Panc1 (cell line): ENCODE results near the gene DOK6. TPM values are rescaled to one million over a fixed set of nuclear protein-coding genes. Genes with fewer than 3 reads are reported as not detected.

Source experiments
- ATAC-seq: fragments of 200-7000 bp; cut with Tn5 transposase; 2 replicates; pipeline ENCODE4 v1.9.1; 2020; ENCODE audit warnings: mild to moderate bottlenecking, moderate library complexity
- BruUV-seq: library from RNA; stranded (reverse); fragments of 400-500 nt; replicated peaks from 2 replicates; lab custom pipeline; 2021; lab: Mats Ljungman, UMichigan
- CTCF ChIA-PET: fragments of 300-600 bp; sonication (Branson Sonifier 250); formaldehyde crosslinking; loops from one replicate; lab custom pipeline; 2022; ENCODE audit warnings: antibody characterized with exemption; lab: Charles Lee
- POLR2A ChIA-PET: fragments of 300-600 bp; sonication (Branson Sonifier 250); formaldehyde crosslinking; loops from one replicate; lab custom pipeline; 2022; ENCODE audit warnings: antibody characterized with exemption; lab: Charles Lee
- DNase-seq: peaks from one replicate; pipeline ENCODE4 v3.0.0-alpha.2; 2010; ENCODE audit warnings: low read depth, low spot score
- H3K27ac ChIP-seq: 2 replicates; pipeline ENCODE4 v1.5.1; 2011; ENCODE audit warnings: mild to moderate bottlenecking, low read length, inconsistent platforms
- H3K27me3 ChIP-seq: fragments of 200-500 bp; sonication (Bioruptor generic); 2 replicates; pipeline ENCODE4 v1.6.0; 2014; ENCODE audit warnings: low read length, inconsistent platforms; ENCODE audit not compliant: control insufficient read depth, insufficient read depth
- H3K36me3 ChIP-seq: fragments of 200-500 bp; sonication (Bioruptor generic); 2 replicates; pipeline ENCODE4 v1.5.1; 2014; ENCODE audit warnings: inconsistent platforms, mild to moderate bottlenecking, low read length, moderate library complexity; ENCODE audit not compliant: control insufficient read depth, insufficient read depth
- H3K4me1 ChIP-seq: 2 replicates; pipeline ENCODE4 v1.5.1; 2011; ENCODE audit warnings: inconsistent platforms, mild to moderate bottlenecking, low read length, moderate library complexity; ENCODE audit not compliant: control insufficient read depth, insufficient read depth
- H3K4me3 ChIP-seq, 2 experiments: 2 replicates each; pipeline ENCODE4 v1.5.1; 2011 to 2012; ENCODE audit warnings: low read depth in 2 of 2, low read length in 2 of 2, mild to moderate bottlenecking in 2 of 2, inconsistent platforms in 1 of 2, moderate library complexity in 1 of 2
- H3K9me3 ChIP-seq: fragments of 200-500 bp; sonication (Bioruptor generic); 2 replicates; pipeline ENCODE4 v1.5.1; 2014; ENCODE audit warnings: low read depth, mild to moderate bottlenecking, inconsistent platforms, low read length, moderate library complexity; ENCODE audit not compliant: control insufficient read depth, insufficient read depth
- POLR2AphosphoS5 ChIP-seq: IDR thresholded peaks from 2 replicates; pipeline ENCODE4 v1.6.1; 2012; ENCODE audit warnings: mild to moderate bottlenecking, low read depth, low read length, moderate library complexity
- SIN3A ChIP-seq: IDR thresholded peaks from 2 replicates; pipeline ENCODE4 v1.6.1; 2012; ENCODE audit warnings: low read depth, mild to moderate bottlenecking, low read length, moderate library complexity, borderline replicate concordance; ENCODE audit not compliant: insufficient read depth
- TCF7L2 ChIP-seq: IDR thresholded peaks from 2 replicates; pipeline ENCODE4 v1.6.1; 2011; ENCODE audit warnings: mild to moderate bottlenecking, low read depth, low read length, inconsistent platforms
- in situ Hi-C: cut with HindIII; loops from 2 replicates; pipeline ENCODE4 v1.10.0; 2016; ENCODE audit warnings: low sequenced_read_pairs, low pct_unique_long_range_greater_than_20kb
- intact Hi-C: fragments of 100-400 bp; cut with micrococcal nuclease; formaldehyde crosslinking; loops from one replicate; pipeline ENCODE4 v1.10.0; 2022; ENCODE audit not compliant: unreplicated experiment
- total RNA-seq: library from RNA; stranded (reverse); gene quantifications from one replicate; pipeline ENCODE4 v1.2.1, GENCODE V29; 2021; ENCODE audit not compliant: unreplicated experiment
- TF ChIP-seq, protein P1 (sequence below), 2 experiments: IDR thresholded peaks; 2 replicates each; pipeline ENCODE4 v1.6.1; 2011 to 2012; ENCODE audit warnings: low read depth in 2 of 2, control low read depth in 1 of 2, low read length in 1 of 2, mild to moderate bottlenecking in 1 of 2, moderate library complexity in 1 of 2; ENCODE audit not compliant: insufficient read depth in 1 of 2
- TF ChIP-seq, protein P2 (sequence below): fragments of 450-650 bp; IDR thresholded peaks from 2 replicates; pipeline ENCODE4 v1.5.1; 2017; ENCODE audit warnings: mild to moderate bottlenecking

Gene DOK6
- total RNA-seq, 1 experiment from 2014 or later: not detected

DNA sequence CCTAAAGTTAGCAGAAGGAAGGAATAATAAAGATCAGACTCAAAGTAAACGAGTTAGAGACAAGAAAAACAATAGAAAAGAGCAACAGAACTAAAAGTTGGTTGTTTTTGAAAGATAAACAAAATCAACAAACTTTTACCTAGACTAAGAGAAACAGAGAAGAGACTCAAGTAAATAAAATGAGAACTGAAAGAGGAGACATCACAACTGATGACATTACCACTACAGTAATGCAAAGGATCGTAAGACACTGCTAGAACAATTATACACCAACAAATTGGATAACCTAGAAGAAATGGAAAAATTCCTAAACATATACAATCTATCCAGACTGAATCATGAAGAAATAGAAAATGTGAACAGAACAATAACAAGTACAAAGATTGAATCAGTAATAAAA lies 407.7 kb downstream of the DOK6 start:
- DNase-seq (no peak), ATAC-seq (no peak)
- no peak overlapping the region for H3K27ac ChIP-seq
- no TSS peak for BruUV-seq
- no peaks in the 10 kb centered on the region for H3K27me3 ChIP-seq
- no peaks in the 10 kb centered on the region for H3K36me3 ChIP-seq
- H3K4me3 ChIP-seq: no peak overlapping the region
- POLR2A ChIA-PET: no interaction called here
- no peaks in the 10 kb centered on the region for H3K4me1 ChIP-seq
- in situ Hi-C loops: no loop called here
- H3K9me3 ChIP-seq: no peaks in the 10 kb centered on the region
- CTCF ChIA-PET: no interaction called here
- intact Hi-C loops: no loop called here
- TF ChIP-seq TCF7L2 (no peak), POLR2AphosphoS5 (no peak), SIN3A (no peak)
- TF ChIP-seq, protein P1, sequence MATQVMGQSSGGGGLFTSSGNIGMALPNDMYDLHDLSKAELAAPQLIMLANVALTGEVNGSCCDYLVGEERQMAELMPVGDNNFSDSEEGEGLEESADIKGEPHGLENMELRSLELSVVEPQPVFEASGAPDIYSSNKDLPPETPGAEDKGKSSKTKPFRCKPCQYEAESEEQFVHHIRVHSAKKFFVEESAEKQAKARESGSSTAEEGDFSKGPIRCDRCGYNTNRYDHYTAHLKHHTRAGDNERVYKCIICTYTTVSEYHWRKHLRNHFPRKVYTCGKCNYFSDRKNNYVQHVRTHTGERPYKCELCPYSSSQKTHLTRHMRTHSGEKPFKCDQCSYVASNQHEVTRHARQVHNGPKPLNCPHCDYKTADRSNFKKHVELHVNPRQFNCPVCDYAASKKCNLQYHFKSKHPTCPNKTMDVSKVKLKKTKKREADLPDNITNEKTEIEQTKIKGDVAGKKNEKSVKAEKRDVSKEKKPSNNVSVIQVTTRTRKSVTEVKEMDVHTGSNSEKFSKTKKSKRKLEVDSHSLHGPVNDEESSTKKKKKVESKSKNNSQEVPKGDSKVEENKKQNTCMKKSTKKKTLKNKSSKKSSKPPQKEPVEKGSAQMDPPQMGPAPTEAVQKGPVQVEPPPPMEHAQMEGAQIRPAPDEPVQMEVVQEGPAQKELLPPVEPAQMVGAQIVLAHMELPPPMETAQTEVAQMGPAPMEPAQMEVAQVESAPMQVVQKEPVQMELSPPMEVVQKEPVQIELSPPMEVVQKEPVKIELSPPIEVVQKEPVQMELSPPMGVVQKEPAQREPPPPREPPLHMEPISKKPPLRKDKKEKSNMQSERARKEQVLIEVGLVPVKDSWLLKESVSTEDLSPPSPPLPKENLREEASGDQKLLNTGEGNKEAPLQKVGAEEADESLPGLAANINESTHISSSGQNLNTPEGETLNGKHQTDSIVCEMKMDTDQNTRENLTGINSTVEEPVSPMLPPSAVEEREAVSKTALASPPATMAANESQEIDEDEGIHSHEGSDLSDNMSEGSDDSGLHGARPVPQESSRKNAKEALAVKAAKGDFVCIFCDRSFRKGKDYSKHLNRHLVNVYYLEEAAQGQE (IDR thresholded peaks at IDR 0.05; ENCODE audit: insufficient read depth in 1 of 2, low read depth in 2 of 2, low read length in 1 of 2): no peak
- TF ChIP-seq, protein P2, sequence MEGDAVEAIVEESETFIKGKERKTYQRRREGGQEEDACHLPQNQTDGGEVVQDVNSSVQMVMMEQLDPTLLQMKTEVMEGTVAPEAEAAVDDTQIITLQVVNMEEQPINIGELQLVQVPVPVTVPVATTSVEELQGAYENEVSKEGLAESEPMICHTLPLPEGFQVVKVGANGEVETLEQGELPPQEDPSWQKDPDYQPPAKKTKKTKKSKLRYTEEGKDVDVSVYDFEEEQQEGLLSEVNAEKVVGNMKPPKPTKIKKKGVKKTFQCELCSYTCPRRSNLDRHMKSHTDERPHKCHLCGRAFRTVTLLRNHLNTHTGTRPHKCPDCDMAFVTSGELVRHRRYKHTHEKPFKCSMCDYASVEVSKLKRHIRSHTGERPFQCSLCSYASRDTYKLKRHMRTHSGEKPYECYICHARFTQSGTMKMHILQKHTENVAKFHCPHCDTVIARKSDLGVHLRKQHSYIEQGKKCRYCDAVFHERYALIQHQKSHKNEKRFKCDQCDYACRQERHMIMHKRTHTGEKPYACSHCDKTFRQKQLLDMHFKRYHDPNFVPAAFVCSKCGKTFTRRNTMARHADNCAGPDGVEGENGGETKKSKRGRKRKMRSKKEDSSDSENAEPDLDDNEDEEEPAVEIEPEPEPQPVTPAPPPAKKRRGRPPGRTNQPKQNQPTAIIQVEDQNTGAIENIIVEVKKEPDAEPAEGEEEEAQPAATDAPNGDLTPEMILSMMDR: no peak

DNA sequence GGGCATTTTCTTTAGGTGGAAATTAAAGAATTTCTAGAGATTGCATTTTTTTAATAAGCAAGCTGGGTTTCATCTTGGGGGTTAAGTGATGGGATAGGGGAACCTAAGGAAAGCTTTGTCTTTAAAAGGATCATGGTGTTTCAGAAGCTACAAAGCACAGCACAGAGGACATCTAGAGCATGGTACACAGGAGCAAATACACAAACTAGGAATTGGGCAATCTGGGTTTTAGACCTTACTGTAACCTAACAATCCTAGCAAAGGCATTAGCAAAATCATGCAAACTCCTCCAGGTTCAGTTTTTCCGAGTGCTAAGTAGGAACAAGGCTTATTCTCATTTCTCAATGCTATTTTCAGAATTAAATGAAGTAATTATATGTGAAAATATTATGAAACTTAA lies 412.9 kb downstream of the DOK6 start:
- ChIA-PET POLR2A (no interaction called here), CTCF (no interaction called here)

More for the DNA sequence above, 412.9 kb downstream of the DOK6 start:
- Histone ChIP-seq H3K4me3 (no peak overlapping the region), H3K9me3 (no peaks in the 10 kb centered on the region), H3K4me1 (no peaks in the 10 kb centered on the region), H3K36me3 (no peaks in the 10 kb centered on the region), H3K27ac (no peak overlapping the region), H3K27me3 (no peaks in the 10 kb centered on the region)
- no TSS peak for BruUV-seq
- ATAC-seq: no peak
- no peak for TF ChIP-seq SIN3A
- TF ChIP-seq, protein P1 (IDR thresholded peaks at IDR 0.05; ENCODE audit: insufficient read depth in 1 of 2, low read depth in 2 of 2, low read length in 1 of 2): no peak
- TF ChIP-seq POLR2AphosphoS5: no peak
- no peak for TF ChIP-seq TCF7L2
- TF ChIP-seq, protein P2: no peak
- DNase-seq: no peak
- in situ Hi-C loops (no loop called here), intact Hi-C loops (no loop called here)
